Endodermal cell (in vitro differentiated cells): ENCODE measurements around the gene TTC34. TPM values are rescaled to one million over a fixed set of nuclear protein-coding genes. Genes with fewer than 3 reads are reported as not detected.

Experiments used
- DNase-seq: peaks from one replicate; pipeline ENCODE4 v3.0.0-alpha.2; 2017
- H3K27ac ChIP-seq: 2 replicates; pipeline ENCODE4 v1.5.1; 2013; ENCODE audit warnings: mild to moderate bottlenecking, low read depth, low read length, moderate library complexity
- H3K27me3 ChIP-seq: 2 replicates; pipeline ENCODE4 v1.6.1; 2013; ENCODE audit warnings: mild to moderate bottlenecking, low read length, moderate library complexity; ENCODE audit not compliant: insufficient read depth, control insufficient read depth, poor library complexity, severe bottlenecking
- H3K36me3 ChIP-seq: 2 replicates; pipeline ENCODE4 v1.7.0; 2013; ENCODE audit warnings: mild to moderate bottlenecking, low read length, moderate library complexity; ENCODE audit not compliant: control insufficient read depth, insufficient read depth
- H3K4me1 ChIP-seq: one replicate; pipeline ENCODE4 v1.7.0; 2013; ENCODE audit warnings: low read length; ENCODE audit not compliant: control insufficient read depth, insufficient read depth
- H3K4me3 ChIP-seq: 2 replicates; pipeline ENCODE4 v1.5.1; 2013; ENCODE audit warnings: mild to moderate bottlenecking, low read length, moderate library complexity
- H3K9ac ChIP-seq: 2 replicates; pipeline ENCODE4 v1.6.1; 2013; ENCODE audit warnings: mild to moderate bottlenecking, low read length, moderate library complexity; ENCODE audit not compliant: poor library complexity, severe bottlenecking; ENCODE audit errors: extremely low read depth
- H3K9me3 ChIP-seq: 2 replicates; pipeline ENCODE4 v1.6.1; 2013; ENCODE audit warnings: mild to moderate bottlenecking, low read length, moderate library complexity; ENCODE audit not compliant: control insufficient read depth
- H3K27ac Mint-ChIP-seq: 2 replicates; pipeline ENCODE4 v1.8.0; 2020; ENCODE audit warnings: mixed read lengths
- H3K27me3 Mint-ChIP-seq: 2 replicates; pipeline ENCODE4 v1.8.0; 2021; ENCODE audit warnings: mild to moderate bottlenecking, mixed read lengths; ENCODE audit not compliant: insufficient read depth
- H3K36me3 Mint-ChIP-seq: 2 replicates; pipeline ENCODE4 v1.8.0; 2020; ENCODE audit warnings: low read depth, mixed read lengths
- H3K4me1 Mint-ChIP-seq: 2 replicates; pipeline ENCODE4 v1.8.0; 2020; ENCODE audit warnings: mixed read lengths
- H3K4me3 Mint-ChIP-seq: 2 replicates; pipeline ENCODE4 v1.8.0; 2020; ENCODE audit warnings: mild to moderate bottlenecking, moderate library complexity, mixed read lengths
- H3K9me3 Mint-ChIP-seq: 2 replicates; pipeline ENCODE4 v1.8.0; 2020; ENCODE audit warnings: mild to moderate bottlenecking, mixed read lengths
- WGBS, 2 experiments: methylation state at CpG; one replicate each; pipeline versions ENCODE4 v1.1.5 to v1.1.7; 2013; ENCODE audit warnings: missing lambda C conversion rate in 2 of 2, mixed read lengths in 1 of 2; ENCODE audit not compliant: insufficient coverage in 1 of 2, insufficient read length in 1 of 2; 5-methylcytosine and 5-hydroxymethylcytosine counted together
- total RNA-seq, 2 donors: library from RNA; stranded (reverse); fragmentation: NEBNext Ultra II Directional in 1 of 2; extraction: Animal tissue kit (Norgen Biotek cat#: 25700) in 1 of 2; gene quantifications; 2 replicates in 1 of 2; 3 replicates in 1 of 2; pipeline ENCODE4 v1.2.1, GENCODE V29; 2021
- TF ChIP-seq, protein P1 (sequence below): fragments of 200-600 bp; sonication (generic); conservative IDR thresholded peaks from 2 replicates; pipeline ENCODE4 v1.5.0; 2021; ENCODE audit warnings: antibody characterized with exemption, mild to moderate bottlenecking

The TTC34 gene
- total RNA-seq, 2 donors from 2014 or later, result 2.4 to 3.1 TPM

DNA sequence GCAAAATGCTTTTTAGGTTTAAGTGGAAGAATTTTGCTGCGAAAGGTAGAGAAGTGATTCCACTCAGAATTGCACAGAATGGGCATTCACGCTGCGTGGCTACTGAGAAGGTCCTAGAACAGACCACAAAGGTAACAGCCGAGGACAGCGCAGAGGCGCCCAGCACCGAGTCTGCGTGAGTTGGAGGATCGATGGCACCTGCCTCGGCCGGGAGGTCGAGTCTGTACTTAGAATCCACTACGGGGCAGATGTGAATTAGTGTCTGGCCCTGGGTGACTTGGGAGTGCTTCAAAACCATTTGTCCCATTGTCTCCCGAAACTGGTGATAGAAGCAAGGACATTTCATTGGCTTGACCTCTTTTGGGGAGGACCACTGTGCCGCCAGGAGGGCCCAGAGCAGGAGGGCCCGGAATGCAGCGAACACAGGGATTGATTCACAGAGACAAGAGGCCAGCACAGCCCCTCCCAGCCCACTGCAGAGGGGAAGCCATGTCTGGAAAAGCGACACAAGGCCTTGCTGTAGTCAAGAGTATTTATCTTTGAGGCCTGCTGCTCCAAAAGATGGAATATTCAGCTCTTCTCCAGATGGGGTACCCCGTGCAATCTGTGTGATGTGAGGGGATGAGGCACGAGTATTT lies 35.0 kb upstream of the TTC34 start:
- Histone ChIP-seq H3K4me1 (no peaks in the 10 kb centered on the region), H3K27me3 (no peaks in the 10 kb centered on the region), H3K4me3 (no peak overlapping the region), H3K9me3 (peaks cover 31% of the 10 kb centered on the region), H3K36me3 (no peaks in the 10 kb centered on the region), H3K27ac (no peak overlapping the region), H3K9ac (no peak overlapping the region)
- H3K27me3 Mint-ChIP-seq, result peaks cover 1% of the 10 kb centered on the region
- peaks cover 2% of the 10 kb centered on the region for H3K36me3 Mint-ChIP-seq
- no peak for DNase-seq
- H3K9me3 Mint-ChIP-seq, result peaks cover 94% of the 10 kb centered on the region
- WGBS, 2 experiments, result 79 to 87% methylated on average over 19 to 20 of the region's 20 CpGs
- no peak overlapping the region for H3K4me3 Mint-ChIP-seq
- no peak overlapping the region for H3K27ac Mint-ChIP-seq
- no peaks in the 10 kb centered on the region for H3K4me1 Mint-ChIP-seq
- TF ChIP-seq, protein P1, sequence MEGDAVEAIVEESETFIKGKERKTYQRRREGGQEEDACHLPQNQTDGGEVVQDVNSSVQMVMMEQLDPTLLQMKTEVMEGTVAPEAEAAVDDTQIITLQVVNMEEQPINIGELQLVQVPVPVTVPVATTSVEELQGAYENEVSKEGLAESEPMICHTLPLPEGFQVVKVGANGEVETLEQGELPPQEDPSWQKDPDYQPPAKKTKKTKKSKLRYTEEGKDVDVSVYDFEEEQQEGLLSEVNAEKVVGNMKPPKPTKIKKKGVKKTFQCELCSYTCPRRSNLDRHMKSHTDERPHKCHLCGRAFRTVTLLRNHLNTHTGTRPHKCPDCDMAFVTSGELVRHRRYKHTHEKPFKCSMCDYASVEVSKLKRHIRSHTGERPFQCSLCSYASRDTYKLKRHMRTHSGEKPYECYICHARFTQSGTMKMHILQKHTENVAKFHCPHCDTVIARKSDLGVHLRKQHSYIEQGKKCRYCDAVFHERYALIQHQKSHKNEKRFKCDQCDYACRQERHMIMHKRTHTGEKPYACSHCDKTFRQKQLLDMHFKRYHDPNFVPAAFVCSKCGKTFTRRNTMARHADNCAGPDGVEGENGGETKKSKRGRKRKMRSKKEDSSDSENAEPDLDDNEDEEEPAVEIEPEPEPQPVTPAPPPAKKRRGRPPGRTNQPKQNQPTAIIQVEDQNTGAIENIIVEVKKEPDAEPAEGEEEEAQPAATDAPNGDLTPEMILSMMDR, result no peak

DNA sequence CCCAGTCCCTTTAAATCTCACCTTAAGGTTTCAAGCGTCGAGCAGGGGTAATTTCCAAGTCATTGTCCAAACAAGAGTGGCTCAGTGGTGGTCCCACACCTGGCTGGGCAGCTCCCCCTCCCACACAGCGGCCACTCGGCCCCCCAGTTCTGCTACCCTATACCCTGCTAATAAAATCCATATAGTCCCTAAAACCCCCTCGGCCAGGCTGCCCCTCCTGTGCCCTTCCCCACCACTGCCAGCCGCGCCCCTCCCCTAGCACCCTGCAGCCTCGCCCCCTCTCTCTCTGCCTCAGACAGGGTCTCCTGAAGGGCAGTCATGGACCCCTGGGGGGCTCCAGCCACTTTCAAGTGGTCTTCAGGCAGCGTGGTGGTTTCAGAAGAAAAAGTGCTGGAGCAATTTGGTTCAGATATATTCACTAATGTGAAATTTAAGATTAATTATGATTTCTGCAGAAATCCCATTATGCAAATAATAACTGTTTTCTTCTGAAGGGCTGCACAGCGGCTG lies 34.2 kb upstream of the TTC34 start:
- WGBS, 2 experiments, result 72 to 83% methylated on average over 1 to 10 of the region's 10 CpGs
- no peaks in the 10 kb centered on the region for H3K4me1 Mint-ChIP-seq
- DNase-seq, result no peak
- H3K36me3 ChIP-seq, result no peaks in the 10 kb centered on the region
- no peak overlapping the region for H3K4me3 Mint-ChIP-seq
- peaks cover 94% of the 10 kb centered on the region for H3K9me3 Mint-ChIP-seq
- peaks cover 1% of the 10 kb centered on the region for H3K27me3 Mint-ChIP-seq
- H3K27ac ChIP-seq, result no peak overlapping the region
- no peak overlapping the region for H3K9ac ChIP-seq
- H3K4me1 ChIP-seq, result no peaks in the 10 kb centered on the region
- TF ChIP-seq, protein P1, result no peak
- no peak overlapping the region for H3K27ac Mint-ChIP-seq
- peaks cover 35% of the 10 kb centered on the region for H3K9me3 ChIP-seq
- no peak overlapping the region for H3K4me3 ChIP-seq
- no peaks in the 10 kb centered on the region for H3K36me3 Mint-ChIP-seq
- H3K27me3 ChIP-seq, result no peaks in the 10 kb centered on the region

- H3K9ac ChIP-seq, result no peak overlapping the region
- Mint-ChIP-seq H3K9me3 (peaks cover 94% of the 10 kb centered on the region), H3K4me3 (no peak overlapping the region), H3K36me3 (no peaks in the 10 kb centered on the region), H3K27me3 (peaks cover 1% of the 10 kb centered on the region), H3K27ac (no peak overlapping the region), H3K4me1 (no peaks in the 10 kb centered on the region)
- H3K4me1 ChIP-seq, result no peaks in the 10 kb centered on the region
- no peaks in the 10 kb centered on the region for H3K36me3 ChIP-seq
- TF ChIP-seq, protein P1, result no peak
- H3K4me3 ChIP-seq, result no peak overlapping the region
- no peak overlapping the region for H3K27ac ChIP-seq
- no peak for DNase-seq
- H3K27me3 ChIP-seq, result no peaks in the 10 kb centered on the region
- H3K9me3 ChIP-seq, result peaks cover 28% of the 10 kb centered on the region
- 84 to 85% methylated on average over 6 to 27 of the region's 27 CpGs for WGBS, 2 experiments
Observed at GRCh38 chr1:2834741-2835564, 33.5 kb upstream of the TTC34 start.
